HL-60 (cell line): Measurements from ENCODE around the gene SLC45A1.

Experiments used
- CTCF ChIP-seq: IDR thresholded peaks from one replicate; pipeline ENCODE4 v1.5.1; 2011; ENCODE audit warnings: low read length, control low read depth, inconsistent platforms; ENCODE audit not compliant: insufficient read depth
- GABPA ChIP-seq: IDR thresholded peaks from 2 replicates; pipeline ENCODE4 v1.6.1; 2012; ENCODE audit warnings: low read depth
- POLR2AphosphoS5 ChIP-seq: IDR thresholded peaks from 2 replicates; pipeline ENCODE4 v1.6.1; 2012; ENCODE audit warnings: low read depth

- no peak for TF ChIP-seq CTCF
- TF ChIP-seq POLR2AphosphoS5, result no peak
- no peak for TF ChIP-seq GABPA
Measured at GRCh38 chr1:8381618-8382017, 63.7 kb downstream of the SLC45A1 start.
